Spinal cord (tissue), 10 donors: Measurements from ENCODE around the gene APLP1. TPM values are rescaled to one million over a fixed set of nuclear protein-coding genes. Genes with fewer than 3 reads are reported as not detected.

Experiments used
- DNase-seq, 6 donors: peaks; one replicate each; pipeline versions ENCODE4 v3.0.0 to v3.0.0-alpha.2; 2013 to 2015; ENCODE audit warnings: low spot score in 6 of 6, low read depth in 4 of 6
- H3K27ac ChIP-seq: one replicate; pipeline ENCODE4 v1.5.1; 2013; ENCODE audit warnings: low read depth, low read length, control low read depth
- H3K27me3 ChIP-seq: one replicate; pipeline ENCODE4 v1.6.1; 2013; ENCODE audit warnings: low read length; ENCODE audit not compliant: control insufficient read depth, insufficient read depth
- H3K36me3 ChIP-seq: one replicate; pipeline ENCODE4 v1.6.1; 2013; ENCODE audit warnings: low read length; ENCODE audit not compliant: control insufficient read depth, insufficient read depth
- H3K4me1 ChIP-seq: one replicate; pipeline ENCODE4 v1.6.1; 2013; ENCODE audit warnings: low read length; ENCODE audit not compliant: control insufficient read depth, insufficient read depth
- H3K4me3 ChIP-seq: one replicate; pipeline ENCODE4 v1.5.1; 2013; ENCODE audit warnings: low read depth, low read length, control low read depth
- H3K9me3 ChIP-seq: one replicate; pipeline ENCODE4 v1.6.1; 2013; ENCODE audit warnings: low read length; ENCODE audit not compliant: control insufficient read depth, insufficient read depth
- WGBS: methylation state at CpG from one replicate; pipeline ENCODE4 v1.1.5; 2013; ENCODE audit warnings: missing lambda C conversion rate; ENCODE audit not compliant: insufficient coverage; 5-methylcytosine and 5-hydroxymethylcytosine counted together
- polyA plus RNA-seq, 2 donors: library from polyadenylated mRNA; unstranded; fragments of 120-200 nt; gene quantifications; one replicate each; pipeline ENCODE4 v1.2.1, GENCODE V29; 2013; ENCODE audit not compliant: insufficient read length in 2 of 2
- total RNA-seq, 2 donors: library from RNA; depleted of rRNA in 1 of 2; stranded (reverse); fragments of 120-200 nt in 1 of 2; fragments of >200 nt in 1 of 2; gene quantifications; one replicate each; pipeline versions ENCODE4 v1.2.3 to v1.2.4, GENCODE V29; 2013 to 2014
- donor health status: healthy.

APLP1 gene
- total and polyA plus RNA-seq, 4 donors: 205 to 1,097 (median 629) TPM

DNA sequence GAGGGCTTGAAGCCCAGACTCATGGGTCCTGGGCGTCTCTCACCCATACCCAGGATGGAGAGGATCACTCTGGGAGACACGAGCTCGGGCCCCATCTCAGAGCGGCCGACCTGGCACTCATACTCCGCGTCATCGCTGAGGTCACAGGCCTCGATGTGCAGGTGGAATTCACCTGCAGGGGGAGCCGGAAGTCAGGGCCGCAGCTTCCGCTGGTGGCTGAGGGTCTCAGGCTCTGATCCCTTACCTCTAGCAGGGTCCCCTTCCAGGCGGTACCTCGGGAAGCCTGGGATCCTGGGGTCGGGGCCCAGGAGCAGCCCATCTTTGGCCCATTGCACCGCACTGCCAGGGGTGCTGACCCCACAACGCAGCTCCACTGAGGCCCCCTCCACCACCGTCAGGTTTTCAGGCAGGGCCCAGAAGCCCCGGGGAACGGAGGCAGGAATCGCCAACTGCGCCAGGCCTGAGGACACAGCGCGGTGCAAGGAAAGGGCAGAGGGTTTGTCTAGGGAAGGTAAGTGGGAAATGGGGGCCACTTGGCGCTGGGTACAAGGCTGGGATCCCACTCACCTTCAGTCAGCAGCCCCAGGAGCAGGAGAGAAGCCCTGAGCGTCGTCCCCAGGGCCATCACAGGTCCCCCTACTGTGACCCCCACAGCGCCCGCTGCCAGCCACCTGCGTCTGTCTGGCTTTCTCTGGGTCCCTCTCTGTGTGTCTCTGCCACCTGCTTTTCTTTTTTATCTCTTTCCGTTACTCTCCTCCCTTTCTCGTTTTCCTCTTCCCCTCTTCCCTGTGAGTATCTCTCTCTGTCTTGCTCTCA lies 17.0 kb upstream of the APLP1 start:
- no peak overlapping the region for H3K27ac ChIP-seq
- H3K27me3 ChIP-seq: peaks cover 13% of the 10 kb centered on the region
- no peaks in the 10 kb centered on the region for H3K9me3 ChIP-seq
- WGBS: 50% methylated on average over 27 of the region's 32 CpGs
- H3K36me3 ChIP-seq: no peaks in the 10 kb centered on the region
- peaks cover 16% of the 10 kb centered on the region for H3K4me1 ChIP-seq
- H3K4me3 ChIP-seq: no peak overlapping the region
- peak in 1 of 6 donors; percentile 16 for DNase-seq

DNA sequence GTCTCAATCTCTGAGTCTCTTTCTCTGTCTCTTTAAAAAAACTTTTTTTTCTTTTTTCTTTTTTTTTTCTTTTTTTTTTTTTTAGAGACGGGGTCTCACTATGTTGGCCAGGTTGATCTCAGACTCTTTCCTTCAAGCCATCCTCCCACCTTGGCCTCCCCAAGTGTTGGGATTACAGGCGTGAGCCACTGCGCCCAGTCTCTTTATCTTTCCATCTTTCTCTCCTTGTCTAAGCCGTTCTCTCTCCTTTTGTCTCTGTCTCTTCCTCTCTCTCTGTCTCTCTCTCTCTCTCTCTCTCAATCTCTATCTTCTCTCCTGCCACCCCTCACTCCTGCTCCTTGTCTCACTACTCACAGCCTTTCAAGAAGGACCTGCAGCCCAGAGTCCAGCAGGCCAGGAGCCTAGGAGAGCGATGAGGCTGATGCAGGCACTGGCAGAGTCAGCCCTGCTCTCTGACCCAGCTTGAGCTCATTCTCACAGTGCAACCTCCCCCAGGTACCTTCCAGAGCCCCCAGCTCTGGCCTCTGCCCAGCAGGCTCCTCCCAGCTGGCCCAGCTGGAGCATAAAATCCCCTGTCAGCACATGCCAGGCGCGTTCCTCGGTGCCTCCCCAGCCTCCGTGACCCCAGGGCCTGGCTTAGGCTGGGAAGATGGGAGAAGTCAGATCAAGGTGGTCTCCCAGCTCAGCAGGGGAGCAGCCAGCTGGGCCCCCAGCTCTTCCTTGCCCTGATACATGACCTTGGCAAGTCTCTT lies 16.2 kb upstream of the APLP1 start, which contains the start of gene NPHS1:
Gene NPHS1, minus strand, starts transcription at position 476 of the 752 bp plus-strand sequence. CDS start 667 bp downstream, outside the sequence.
- H3K36me3 ChIP-seq: no peaks in the 10 kb centered on the region
- H3K9me3 ChIP-seq: no peaks in the 10 kb centered on the region
- H3K27ac ChIP-seq: no peak within 1 kb of the TSS
- peaks cover 24% of the 10 kb centered on the region for H3K4me1 ChIP-seq
- DNase-seq: no peak
- WGBS: 57% methylated on average over 8 of the region's 9 CpGs
- peaks cover 17% of the 10 kb centered on the region for H3K27me3 ChIP-seq
- H3K4me3 ChIP-seq: no peak within 1 kb of the TSS

DNA sequence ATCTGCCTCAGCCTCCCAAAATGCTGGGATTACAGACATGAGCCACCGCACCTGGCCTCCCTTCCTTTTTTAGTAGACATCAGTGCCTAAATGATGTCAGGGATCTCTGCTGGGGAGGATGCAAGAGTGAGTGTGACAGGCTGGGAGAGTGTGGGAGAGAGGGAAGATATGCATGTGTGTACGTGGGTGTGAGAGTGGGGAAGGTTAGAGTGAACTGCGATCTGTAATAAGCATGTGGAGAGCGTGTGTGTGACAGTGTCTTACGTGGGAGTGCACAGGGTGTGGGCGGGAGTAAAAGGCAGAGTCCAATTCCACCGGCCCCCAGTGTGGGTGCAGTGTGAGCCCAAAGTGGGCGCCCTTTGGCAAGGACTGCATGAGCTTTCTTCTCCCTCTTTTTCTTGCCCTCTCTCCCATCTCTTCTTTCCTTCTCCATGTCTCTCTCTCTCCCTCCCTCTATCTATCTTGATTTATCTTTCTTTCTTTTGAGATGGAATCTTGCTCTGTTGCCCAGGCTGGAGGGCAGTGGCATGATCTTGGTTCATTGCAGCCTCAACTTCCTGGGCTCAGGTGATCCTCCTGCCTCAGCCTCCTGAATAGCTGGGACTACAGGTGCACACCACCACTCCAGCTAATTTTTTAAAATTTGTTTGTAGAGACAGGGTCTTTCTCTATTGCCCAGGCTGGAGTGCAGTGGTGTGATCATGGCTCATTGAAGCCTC lies 15.2 kb upstream of the APLP1 start:
- DNase-seq: no peak
- Histone ChIP-seq H3K4me1 (peaks cover 26% of the 10 kb centered on the region), H3K36me3 (no peaks in the 10 kb centered on the region), H3K27ac (no peak overlapping the region), H3K27me3 (peaks cover 13% of the 10 kb centered on the region), H3K9me3 (no peaks in the 10 kb centered on the region), H3K4me3 (no peak overlapping the region)
- 99% methylated on average over 6 of the region's 8 CpGs for WGBS

DNA sequence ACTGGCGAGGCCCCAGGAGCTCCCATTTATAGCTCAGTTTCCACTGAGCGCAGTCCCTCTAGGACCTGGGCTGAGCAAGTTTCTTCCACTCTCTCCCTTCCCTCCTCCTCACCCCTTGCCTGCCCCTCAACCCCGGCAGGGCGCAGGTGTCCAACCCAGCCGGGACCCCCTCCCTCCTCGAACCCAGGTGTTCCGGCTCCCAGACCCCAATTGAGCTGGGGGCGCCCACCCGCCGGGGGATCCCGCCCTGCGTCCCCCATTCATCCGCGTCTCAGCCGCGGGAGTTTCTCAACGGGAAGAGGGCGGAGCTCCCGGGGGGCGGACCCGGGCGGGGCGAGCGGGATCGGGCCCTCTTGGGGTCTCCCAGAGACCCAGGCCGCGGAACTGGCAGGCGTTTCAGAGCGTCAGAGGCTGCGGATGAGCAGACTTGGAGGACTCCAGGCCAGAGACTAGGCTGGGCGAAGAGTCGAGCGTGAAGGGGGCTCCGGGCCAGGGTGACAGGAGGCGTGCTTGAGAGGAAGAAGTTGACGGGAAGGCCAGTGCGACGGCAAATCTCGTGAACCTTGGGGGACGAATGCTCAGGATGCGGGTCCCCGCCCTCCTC lies 11.7 kb upstream of the APLP1 start, which contains the start of gene KIRREL2:
Gene KIRREL2, plus strand, starts transcription at position 366 of the 604 bp plus-strand sequence. Its CDS starts 209 bp downstream, at position 575.
- Histone ChIP-seq H3K4me1 (peaks cover 32% of the 10 kb centered on the region), H3K27ac (no peak within 1 kb of the TSS), H3K36me3 (peaks cover 17% of the 10 kb centered on the region), H3K4me3 (peak within 1 kb of the TSS; percentile 54), H3K27me3 (peaks cover 30% of the 10 kb centered on the region), H3K9me3 (no peaks in the 10 kb centered on the region)
- peak in 2 of 6 donors; percentile 74 to 78 for DNase-seq
- WGBS: 1% methylated on average over 41 of the region's 42 CpGs

GRCh38 chr19:35858311-35858710 lies 10.1 kb upstream of the APLP1 start:
- 84% methylated on average over 5 of the region's 6 CpGs for WGBS
- Histone ChIP-seq H3K27me3 (peaks cover 33% of the 10 kb centered on the region), H3K27ac (no peak overlapping the region), H3K9me3 (no peaks in the 10 kb centered on the region), H3K4me1 (peaks cover 35% of the 10 kb centered on the region), H3K36me3 (peaks cover 27% of the 10 kb centered on the region), H3K4me3 (no peak overlapping the region)
- DNase-seq: no peak

GRCh38 chr19:35859414-35859813 lies 9.0 kb upstream of the APLP1 start:
- Histone ChIP-seq H3K9me3 (no peaks in the 10 kb centered on the region), H3K4me1 (peaks cover 35% of the 10 kb centered on the region), H3K36me3 (peaks cover 27% of the 10 kb centered on the region), H3K4me3 (no peak overlapping the region), H3K27ac (no peak overlapping the region), H3K27me3 (peaks cover 33% of the 10 kb centered on the region)
- no peak for DNase-seq
- WGBS: 82% methylated on average over 4 of the region's 4 CpGs

DNA sequence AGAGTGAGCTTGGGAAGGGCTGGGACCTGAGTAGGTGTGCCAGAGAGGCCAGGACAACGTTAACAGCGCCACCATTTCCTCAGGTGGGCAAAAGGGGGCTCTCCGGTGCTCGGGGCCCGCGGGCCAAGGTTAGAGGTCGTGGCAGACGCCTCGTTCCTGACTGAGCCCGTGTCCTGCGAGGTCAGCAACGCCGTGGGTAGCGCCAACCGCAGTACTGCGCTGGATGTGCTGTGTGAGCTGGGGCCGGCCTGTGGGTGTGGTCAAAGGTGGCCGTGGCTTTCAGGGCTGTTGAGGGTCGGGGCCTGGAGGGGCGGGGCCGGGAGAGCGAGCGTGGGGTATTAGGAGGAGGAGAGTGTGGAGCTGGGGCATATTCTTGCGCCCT lies 7.9 kb upstream of the APLP1 start:
- H3K27me3 ChIP-seq: peaks cover 33% of the 10 kb centered on the region
- H3K4me1 ChIP-seq: peaks cover 29% of the 10 kb centered on the region
- no peaks in the 10 kb centered on the region for H3K9me3 ChIP-seq
- 36% methylated on average over 24 of the region's 24 CpGs for WGBS
- no peak for DNase-seq
- H3K27ac ChIP-seq: no peak overlapping the region
- no peak overlapping the region for H3K4me3 ChIP-seq
- peaks cover 27% of the 10 kb centered on the region for H3K36me3 ChIP-seq

- Histone ChIP-seq H3K4me1 (peaks cover 23% of the 10 kb centered on the region), H3K27me3 (peaks cover 30% of the 10 kb centered on the region), H3K27ac (peak overlapping the region; percentile 25), H3K4me3 (peak overlapping the region; percentile 12), H3K9me3 (no peaks in the 10 kb centered on the region), H3K36me3 (peaks cover 27% of the 10 kb centered on the region)
- WGBS: 39% methylated on average over 50 of the region's 55 CpGs
- DNase-seq: peak in 1 of 6 donors; percentile 30
Measured at GRCh38 chr19:35860818-35861639, 7.3 kb upstream of the APLP1 start.
